WERI-Rb-1 (cell line): Measurements from ENCODE around the gene INPP5J.

Experiments used
- DNase-seq: peaks from one replicate; pipeline ENCODE4 v3.0.0-alpha.2; 2020
- H3K27ac ChIP-seq: fragments of 250-450 bp; sonication (Bioruptor Pico); 2 replicates; pipeline ENCODE4 v1.5.1; 2020; ENCODE audit warnings: mild to moderate bottlenecking, moderate library complexity
- H3K27me3 ChIP-seq: fragments of 250-450 bp; sonication (Bioruptor Pico); 2 replicates; pipeline ENCODE4 v1.5.1; 2021; ENCODE audit warnings: mild to moderate bottlenecking, low read depth, moderate library complexity; ENCODE audit not compliant: insufficient read depth, severe bottlenecking
- H3K36me3 ChIP-seq: fragments of 250-450 bp; sonication (Bioruptor Pico); 2 replicates; pipeline ENCODE4 v1.5.1; 2020; ENCODE audit warnings: mild to moderate bottlenecking, moderate library complexity
- H3K4me3 ChIP-seq: 2 replicates; pipeline ENCODE4 v1.5.1; 2011; ENCODE audit warnings: low read depth, mild to moderate bottlenecking, control low read depth, low read length
- H3K9me3 ChIP-seq: fragments of 250-450 bp; sonication (Bioruptor Pico); 2 replicates; pipeline ENCODE4 v1.5.1; 2021; ENCODE audit warnings: mild to moderate bottlenecking, moderate library complexity; ENCODE audit not compliant: severe bottlenecking
- CTCF ChIP-seq: IDR thresholded peaks from 2 replicates; pipeline ENCODE4 v1.5.1; 2011; ENCODE audit warnings: low read depth, mild to moderate bottlenecking, control low read depth, inconsistent platforms, low read length

The INPP5J gene

DNA sequence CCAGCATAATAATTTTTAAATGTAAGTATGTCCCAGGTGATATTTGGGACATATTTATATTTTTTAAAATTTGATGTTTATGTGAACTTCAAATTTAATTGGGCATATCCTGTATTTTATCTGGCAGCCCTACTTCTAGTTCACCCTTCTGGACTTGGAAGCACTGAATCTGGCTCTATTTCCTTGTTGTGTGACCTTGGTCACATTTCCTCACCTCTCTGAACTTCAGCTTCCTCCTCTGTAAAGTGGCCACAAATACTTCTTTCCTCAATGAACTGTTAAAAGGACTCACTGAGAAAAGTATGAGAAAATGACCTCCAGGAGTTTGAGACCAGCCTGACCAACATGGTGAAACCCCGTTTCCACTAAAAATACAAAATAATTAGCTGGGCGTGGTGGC is 29.1 kb downstream of the INPP5J start:
- Histone ChIP-seq H3K4me3 (no peak overlapping the region), H3K9me3 (no peaks in the 10 kb centered on the region)
- TF ChIP-seq CTCF: no peak

GRCh38 chr22:31153357-31153756 is 30.6 kb downstream of the INPP5J start:
- Histone ChIP-seq H3K27ac (no peak overlapping the region), H3K36me3 (no peaks in the 10 kb centered on the region), H3K4me3 (no peak overlapping the region), H3K27me3 (no peaks in the 10 kb centered on the region), H3K9me3 (no peaks in the 10 kb centered on the region)
- TF ChIP-seq CTCF: no peak
- no peak for DNase-seq

More for the DNA sequence above, 29.1 kb downstream of the INPP5J start:
- no peaks in the 10 kb centered on the region for H3K36me3 ChIP-seq
- no peak for DNase-seq
- H3K27ac ChIP-seq: no peak overlapping the region
- H3K27me3 ChIP-seq: no peaks in the 10 kb centered on the region

- no peaks in the 10 kb centered on the region for H3K9me3 ChIP-seq
- H3K27me3 ChIP-seq: no peaks in the 10 kb centered on the region
- TF ChIP-seq CTCF: no peak
- H3K27ac ChIP-seq: no peak overlapping the region
- DNase-seq: no peak
- no peaks in the 10 kb centered on the region for H3K36me3 ChIP-seq
- H3K4me3 ChIP-seq: no peak overlapping the region
Measured at GRCh38 chr22:31154975-31155374, 32.2 kb downstream of the INPP5J start.

DNA sequence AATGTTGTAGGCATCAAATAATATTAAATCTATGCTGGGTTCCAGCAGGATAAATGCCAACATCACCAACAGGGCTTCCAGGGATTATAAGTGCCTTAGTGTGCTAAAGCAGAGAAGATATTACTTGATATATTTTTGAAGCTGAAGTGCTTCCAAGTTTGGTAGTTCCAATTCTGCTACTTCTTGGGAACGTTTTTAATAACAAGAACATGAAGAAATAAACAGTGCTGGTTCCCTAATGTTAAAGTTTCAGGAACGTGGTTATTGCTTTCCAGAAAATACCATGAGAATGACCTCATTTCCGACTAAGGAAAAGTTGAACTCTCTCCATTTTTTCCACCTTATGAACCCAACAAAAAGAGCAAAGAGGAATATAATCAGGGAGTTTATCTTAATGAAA is 32.7 kb downstream of the INPP5J start:
- Histone ChIP-seq H3K36me3 (no peaks in the 10 kb centered on the region), H3K27me3 (no peaks in the 10 kb centered on the region), H3K27ac (no peak overlapping the region), H3K4me3 (no peak overlapping the region), H3K9me3 (no peaks in the 10 kb centered on the region)
- no peak for DNase-seq
- no peak for TF ChIP-seq CTCF

DNA sequence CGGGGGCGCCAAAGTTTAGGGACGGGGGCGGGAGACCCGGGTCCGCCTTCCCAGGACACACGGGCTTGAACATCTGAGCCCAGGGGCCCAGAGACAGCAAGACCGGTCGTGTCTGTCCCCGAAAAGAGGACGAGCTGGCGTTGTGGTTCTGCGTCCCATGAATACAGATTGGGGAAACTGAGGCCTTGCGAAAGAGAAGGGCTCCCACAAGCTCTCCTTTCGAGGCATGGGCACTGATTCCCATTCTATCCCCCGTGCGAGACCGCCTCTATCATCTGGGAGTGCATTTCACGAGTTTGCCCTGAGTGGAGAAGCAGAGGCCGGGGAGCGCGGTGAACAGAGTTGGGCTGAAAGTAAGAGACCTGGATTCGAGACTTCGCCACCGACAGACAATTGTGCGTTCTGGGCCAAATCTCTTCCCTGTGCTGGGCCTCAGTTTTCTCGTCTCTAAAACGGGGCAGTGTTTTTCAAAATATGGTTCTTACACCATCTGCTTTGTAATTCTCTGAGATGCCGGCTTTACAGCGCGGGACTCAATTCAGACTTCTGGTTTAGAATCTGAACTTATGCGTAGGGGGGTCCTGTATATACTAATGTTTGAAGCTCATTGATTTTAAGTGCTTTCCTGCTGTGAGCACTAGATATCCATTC is 37.7 kb downstream of the INPP5J start:
- Histone ChIP-seq H3K4me3 (peak overlapping the region; percentile 96), H3K27ac (peak overlapping the region; percentile 12; the same call in 1 of the 2 replicates), H3K9me3 (no peaks in the 10 kb centered on the region), H3K36me3 (peaks cover 6% of the 10 kb centered on the region; the same call in 1 of the 2 replicates), H3K27me3 (no peaks in the 10 kb centered on the region)
- no peak for DNase-seq
- TF ChIP-seq CTCF: no peak

DNA sequence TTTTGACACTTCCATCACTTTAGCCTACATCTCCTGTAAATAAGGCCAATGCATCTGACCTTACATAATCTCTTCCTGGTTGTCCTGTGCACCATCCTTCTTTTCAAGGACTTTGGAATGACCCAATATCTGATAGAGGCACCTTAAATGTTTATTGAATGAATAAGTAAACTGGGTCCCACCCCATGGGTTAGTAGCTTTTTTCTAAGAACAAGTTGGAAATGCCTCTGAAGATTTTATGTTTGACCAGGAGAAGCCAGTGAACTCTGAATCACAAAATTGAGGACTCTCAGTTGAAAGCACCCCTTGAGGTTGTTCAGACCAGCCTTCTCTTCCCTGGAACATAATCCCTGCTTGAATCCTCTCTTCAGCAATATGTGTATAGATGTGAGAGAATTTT is 38.6 kb downstream of the INPP5J start:
- no peak overlapping the region for H3K4me3 ChIP-seq
- DNase-seq: no peak
- H3K36me3 ChIP-seq: peaks cover 11% of the 10 kb centered on the region
- no peaks in the 10 kb centered on the region for H3K9me3 ChIP-seq
- TF ChIP-seq CTCF: no peak
- no peaks in the 10 kb centered on the region for H3K27me3 ChIP-seq
- no peak overlapping the region for H3K27ac ChIP-seq
